HepG2 (cell line): ENCODE measurements around the gene CHDH. TPM values are rescaled to one million over a fixed set of nuclear protein-coding genes. Genes with fewer than 3 reads are reported as not detected.

ENCODE experiments used
- HNF4G ChIP-seq, 2 experiments: sonication (generic) in 1 of 2; formaldehyde crosslinking in 1 of 2; IDR thresholded peaks; 2 replicates each; pipeline versions ENCODE4 v1.4.0 to v1.6.1; 2011 to 2020; ENCODE audit warnings: borderline replicate concordance in 2 of 2, low read depth in 2 of 2, mild to moderate bottlenecking in 2 of 2, low read length in 1 of 2, missing genetic modification reagents in 1 of 2, moderate library complexity in 1 of 2
- RBFOX2 ChIP-seq: fragments of 200-400 bp; formaldehyde crosslinking; IDR thresholded peaks from 2 replicates; pipeline ENCODE4 v1.6.1; 2017; ENCODE audit warnings: low read depth, mild to moderate bottlenecking, low read length
- REST ChIP-seq, 2 experiments: IDR thresholded peaks; 2 replicates each; pipeline ENCODE4 v1.6.1; 2011 to 2012; ENCODE audit warnings: low read length in 2 of 2, borderline replicate concordance in 1 of 2, low read depth in 1 of 2, mild to moderate bottlenecking in 1 of 2, moderate library complexity in 1 of 2
- TARDBP ChIP-seq: sonication (generic); formaldehyde crosslinking; IDR thresholded peaks from 2 replicates; pipeline ENCODE4 v1.8.0; 2022; ENCODE audit warnings: mild to moderate bottlenecking, missing genetic modification reagents
- TSC22D2 ChIP-seq: sonication (generic); formaldehyde crosslinking; IDR thresholded peaks from 2 replicates; pipeline ENCODE4 v1.5.1; 2020; ENCODE audit warnings: missing genetic modification reagents, mild to moderate bottlenecking, borderline replicate concordance
- ZBTB14 ChIP-seq: sonication (generic); formaldehyde crosslinking; IDR thresholded peaks from 2 replicates; pipeline ENCODE4 v1.4.0; 2020; ENCODE audit warnings: missing genetic modification reagents
- ZBTB44 ChIP-seq: sonication (generic); formaldehyde crosslinking; IDR thresholded peaks from 2 replicates; pipeline ENCODE4 v1.4.0; 2020; ENCODE audit warnings: missing genetic modification reagents
- ZMAT5 ChIP-seq: sonication (generic); formaldehyde crosslinking; IDR thresholded peaks from 2 replicates; pipeline ENCODE4 v1.5.0; 2020; ENCODE audit warnings: mild to moderate bottlenecking, low read depth, missing genetic modification reagents, borderline replicate concordance
- ZNF160 ChIP-seq: sonication (generic); formaldehyde crosslinking; IDR thresholded peaks from 2 replicates; pipeline ENCODE4 v1.8.0; 2022; ENCODE audit warnings: mild to moderate bottlenecking, inconsistent platforms, missing genetic modification reagents
- ZNF530 ChIP-seq: sonication (generic); formaldehyde crosslinking; IDR thresholded peaks from 2 replicates; pipeline ENCODE4 v1.5.0; 2020; ENCODE audit warnings: low read depth, mild to moderate bottlenecking, missing genetic modification reagents
- ZNF543 ChIP-seq: sonication (generic); formaldehyde crosslinking; IDR thresholded peaks from 2 replicates; pipeline ENCODE4 v1.4.0; 2020; ENCODE audit warnings: mild to moderate bottlenecking, missing genetic modification reagents
- ZNF709 ChIP-seq: sonication (generic); formaldehyde crosslinking; IDR thresholded peaks from 2 replicates; pipeline ENCODE4 v1.5.0; 2020; ENCODE audit warnings: mild to moderate bottlenecking, missing genetic modification reagents
- ZNF780A ChIP-seq: sonication (generic); formaldehyde crosslinking; IDR thresholded peaks from 2 replicates; pipeline ENCODE4 v1.8.0; 2022; ENCODE audit warnings: mild to moderate bottlenecking, missing genetic modification reagents, moderate library complexity
- ZNF891 ChIP-seq: sonication (generic); formaldehyde crosslinking; IDR thresholded peaks from 2 replicates; pipeline ENCODE4 v1.5.0; 2020; ENCODE audit warnings: mild to moderate bottlenecking, missing genetic modification reagents
- polyA plus RNA-seq, 8 experiments: library from polyadenylated mRNA; depleted of rRNA in 3 of 8; stranded (reverse) in 7 of 8; unstranded in 1 of 8; fragments of >200 nt; fragmentation: Illumina TruSeq in 4 of 8; extraction: Trizol in 4 of 8; gene quantifications; 2 replicates each; pipeline versions ENCODE4 v1.2.1 to v1.2.3, GENCODE V29; 2011 to 2016; ENCODE audit warnings: low read depth in 4 of 8, missing spikeins in 1 of 8, mixed read lengths in 1 of 8; ENCODE audit not compliant: insufficient read depth in 1 of 8
- total RNA-seq, 5 experiments: library from RNA; depleted of rRNA; stranded (reverse); fragments of >200 nt; fragmentation: Illumina TruSeq; extraction: Trizol; gene quantifications; 2 replicates each; pipeline ENCODE4 v1.2.3, GENCODE V29; 2016; ENCODE audit warnings: low read depth in 1 of 5
- TF ChIP-seq, protein P1 (sequence below): sonication (generic); formaldehyde crosslinking; conservative IDR thresholded peaks from 2 replicates; pipeline ENCODE4 v1.8.0; 2022; ENCODE audit warnings: low read depth, missing genetic modification reagents
- TF ChIP-seq, protein P2 (sequence below): sonication (generic); formaldehyde crosslinking; IDR thresholded peaks from 2 replicates; pipeline ENCODE4 v1.9.0; 2021; ENCODE audit warnings: missing genetic modification reagents, borderline replicate concordance

CHDH gene
- total and polyA plus RNA-seq, 2 of the 13 experiments (the other 11 are each of a cell fraction or from before 2014, with no cell fraction given) = 28.1 to 48.9 TPM

GRCh38 chr3:53846134-53846850 lies at the start of gene CHDH, which contains the start of gene IL17RB (continued):
- TF ChIP-seq ZNF543 (CRISPR knock-in tag) (peak; percentile 55; the same call in 1 of the 2 replicates), ZNF160 (CRISPR knock-in tag) (peak; percentile 74; the same call in 1 of the 2 replicates), ZNF530 (CRISPR knock-in tag) (0 out of 2 replicates have a peak, but pooled peaks have one; percentile 62), ZNF780A (CRISPR knock-in tag) (peak; percentile 92), TARDBP (CRISPR knock-in tag) (peak; percentile 74), ZBTB14 (CRISPR knock-in tag) (peak; percentile 82), ZNF891 (peak; percentile 84), ZMAT5 (CRISPR knock-in tag) (no peak; the same call in 1 of the 2 replicates), TSC22D2 (CRISPR knock-in tag) (peak; percentile 83), REST (IDR thresholded peaks at IDR 0.05; ENCODE audit: borderline replicate concordance in 1 of 2, low read depth in 1 of 2, low read length in 2 of 2) (peak in 1 of 2 experiments; percentile 58; a peak in 2 of 4 replicates), RBFOX2 (peak; percentile 98), HNF4G (IDR thresholded peaks at IDR 0.05; ENCODE audit: borderline replicate concordance, low read depth, low read length) (peak; percentile 20; the same call in 1 of the 2 replicates), HNF4G (CRISPR knock-in tag; IDR thresholded peaks at IDR 0.05; ENCODE audit: borderline replicate concordance, low read depth) (peak; percentile 57; the same call in 1 of the 2 replicates), ZNF709 (CRISPR knock-in tag) (peak; percentile 85), ZBTB44 (CRISPR knock-in tag) (no peak)
- TF ChIP-seq, protein P1, sequence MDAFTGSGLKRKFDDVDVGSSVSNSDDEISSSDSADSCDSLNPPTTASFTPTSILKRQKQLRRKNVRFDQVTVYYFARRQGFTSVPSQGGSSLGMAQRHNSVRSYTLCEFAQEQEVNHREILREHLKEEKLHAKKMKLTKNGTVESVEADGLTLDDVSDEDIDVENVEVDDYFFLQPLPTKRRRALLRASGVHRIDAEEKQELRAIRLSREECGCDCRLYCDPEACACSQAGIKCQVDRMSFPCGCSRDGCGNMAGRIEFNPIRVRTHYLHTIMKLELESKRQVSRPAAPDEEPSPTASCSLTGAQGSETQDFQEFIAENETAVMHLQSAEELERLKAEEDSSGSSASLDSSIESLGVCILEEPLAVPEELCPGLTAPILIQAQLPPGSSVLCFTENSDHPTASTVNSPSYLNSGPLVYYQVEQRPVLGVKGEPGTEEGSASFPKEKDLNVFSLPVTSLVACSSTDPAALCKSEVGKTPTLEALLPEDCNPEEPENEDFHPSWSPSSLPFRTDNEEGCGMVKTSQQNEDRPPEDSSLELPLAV (CRISPR knock-in tag) = peak; percentile 93
- TF ChIP-seq, protein P2, sequence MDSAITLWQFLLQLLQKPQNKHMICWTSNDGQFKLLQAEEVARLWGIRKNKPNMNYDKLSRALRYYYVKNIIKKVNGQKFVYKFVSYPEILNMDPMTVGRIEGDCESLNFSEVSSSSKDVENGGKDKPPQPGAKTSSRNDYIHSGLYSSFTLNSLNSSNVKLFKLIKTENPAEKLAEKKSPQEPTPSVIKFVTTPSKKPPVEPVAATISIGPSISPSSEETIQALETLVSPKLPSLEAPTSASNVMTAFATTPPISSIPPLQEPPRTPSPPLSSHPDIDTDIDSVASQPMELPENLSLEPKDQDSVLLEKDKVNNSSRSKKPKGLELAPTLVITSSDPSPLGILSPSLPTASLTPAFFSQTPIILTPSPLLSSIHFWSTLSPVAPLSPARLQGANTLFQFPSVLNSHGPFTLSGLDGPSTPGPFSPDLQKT (CRISPR knock-in tag) = 0 out of 2 replicates have a peak, but pooled peaks have one; percentile 26
